Measurements from ENCODE around the gene TMA16. TPM values are rescaled to one million over a fixed set of nuclear protein-coding genes. Genes with fewer than 3 reads are reported as not detected.

TMA16 gene
- total and polyA plus RNA-seq, 2 of the 13 experiments (the other 11 are each of a cell fraction or from before 2014, with no cell fraction given) = 8.1 to 52.5 TPM

- no peak overlapping the region for H3K4me3 ChIP-seq (replicated peaks in 1 of 3; ENCODE audit: insufficient read depth in 1 of 3, low read depth in 2 of 3, low read length in 3 of 3)
- TF ChIP-seq ARNTL (CRISPR knock-in tag; IDR thresholded peaks at IDR 0.05) (no peak), ZNF441 (CRISPR knock-in tag; IDR thresholded peaks at IDR 0.05; ENCODE audit: borderline replicate concordance) (no peak)
- H3K27me3 ChIP-seq (ENCODE audit: control insufficient read depth in 1 of 2, insufficient read depth in 2 of 2, low read length in 2 of 2) = no peaks in the 10 kb centered on the region
- H3K9me3 ChIP-seq (ENCODE audit: low read length) = no peaks in the 10 kb centered on the region
- POLR2A ChIA-PET = no interaction called here
- ATAC-seq = no peak
- peaks cover 18% of the 10 kb centered on the region for H3K4me1 ChIP-seq (ENCODE audit: insufficient read depth, low read length)
- H2AFZ ChIP-seq (ENCODE audit: low read length) = no peak overlapping the region
- DNase-seq (ENCODE audit: low spot score) = no peak
- intact Hi-C loops (cut with micrococcal nuclease; ENCODE audit: unreplicated experiment) (no loop called here), in situ Hi-C loops (cut with HindIII; ENCODE audit: extremely low pct_ligation_motif_present, low pct_unique_long_range_greater_than_20kb) (loop anchor here (25.0 kb wide), 1 partner anchor 1175 kb away; no protein-coding TSS in a partner anchor)
- CTCF ChIA-PET (ENCODE audit: low intra/inter-chr PET ratio, low total read pairs) = no interaction called here
- no peaks in the 10 kb centered on the region for H3K79me2 ChIP-seq (ENCODE audit: insufficient read depth, low read length)
- H4K20me1 ChIP-seq (ENCODE audit: insufficient read depth, low read length) = no peaks in the 10 kb centered on the region
- no peaks in the 10 kb centered on the region for H3K36me3 ChIP-seq (replicated peaks in 1 of 2; ENCODE audit: control insufficient read depth in 1 of 2, insufficient read depth in 2 of 2, low read length in 2 of 2)
- FAIRE-seq = no peak
- BruUV-seq (replicated peaks) = no TSS peak
- no peak overlapping the region for H3K27ac ChIP-seq (ENCODE audit: extremely low read length, insufficient read depth, low read length)
- 41% methylated on average over 2 of the region's 2 CpGs for WGBS (ENCODE audit: low lambda C conversion rate)
- no peak overlapping the region for H3K9ac ChIP-seq (ENCODE audit: insufficient read depth, low read depth, low read length)
- no peak overlapping the region for H3K4me2 ChIP-seq (ENCODE audit: low read depth, low read length)
Measured at GRCh38 chr4:163562496-163562895, 68.0 kb downstream of the TMA16 start.

GRCh38 chr4:163563592-163563991 lies 69.1 kb downstream of the TMA16 start:
- ATAC-seq (no peak), FAIRE-seq (no peak)
- 73% methylated on average over 6 of the region's 6 CpGs for WGBS (ENCODE audit: low lambda C conversion rate)

More at GRCh38 chr4:163563592-163563991, 69.1 kb downstream of the TMA16 start:
- TF ChIP-seq THAP11 (CRISPR knock-in tag; IDR thresholded peaks at IDR 0.05) = no peak
- TF ChIP-seq ZNF770 (CRISPR knock-in tag; IDR thresholded peaks at IDR 0.05) = no peak
- ChIA-PET CTCF (ENCODE audit: low intra/inter-chr PET ratio, low total read pairs) (no interaction called here), POLR2A (no interaction called here)
- Histone ChIP-seq H3K27ac (ENCODE audit: extremely low read length, insufficient read depth, low read length) (no peak overlapping the region), H3K4me2 (ENCODE audit: low read depth, low read length) (no peak overlapping the region), H4K20me1 (ENCODE audit: insufficient read depth, low read length) (no peaks in the 10 kb centered on the region), H2AFZ (ENCODE audit: low read length) (no peak overlapping the region), H3K4me3 (replicated peaks in 1 of 3; ENCODE audit: insufficient read depth in 1 of 3, low read depth in 2 of 3, low read length in 3 of 3) (no peak overlapping the region), H3K9ac (ENCODE audit: insufficient read depth, low read depth, low read length) (no peak overlapping the region), H3K79me2 (ENCODE audit: insufficient read depth, low read length) (no peaks in the 10 kb centered on the region), H3K4me1 (ENCODE audit: insufficient read depth, low read length) (peaks cover 18% of the 10 kb centered on the region), H3K9me3 (ENCODE audit: low read length) (no peaks in the 10 kb centered on the region), H3K36me3 (replicated peaks in 1 of 2; ENCODE audit: control insufficient read depth in 1 of 2, insufficient read depth in 2 of 2, low read length in 2 of 2) (no peaks in the 10 kb centered on the region), H3K27me3 (ENCODE audit: control insufficient read depth in 1 of 2, insufficient read depth in 2 of 2, low read length in 2 of 2) (no peaks in the 10 kb centered on the region)
- in situ Hi-C loops (cut with HindIII; ENCODE audit: extremely low pct_ligation_motif_present, low pct_unique_long_range_greater_than_20kb) (loop anchor here (25.0 kb wide), 1 partner anchor 1174 kb away; no protein-coding TSS in a partner anchor), intact Hi-C loops (cut with micrococcal nuclease; ENCODE audit: unreplicated experiment) (no loop called here)
- no TSS peak for BruUV-seq (replicated peaks)
- DNase-seq (ENCODE audit: low spot score) = no peak

Measured in HepG2 (cell line).